Stomach (tissue), 4 donors: ENCODE results near the gene ICOSLG.

Experiments used
- POLR2A ChIP-seq, 4 donors: fragments of 450-650 bp; IDR thresholded peaks; one replicate each; pipeline ENCODE4 v1.6.1; 2016; ENCODE audit warnings: antibody characterized with exemption in 4 of 4, control low read depth in 2 of 4, mild to moderate bottlenecking in 1 of 4, moderate library complexity in 1 of 4
- POLR2AphosphoS5 ChIP-seq, 3 donors: sonication (generic); formaldehyde crosslinking; IDR thresholded peaks; one replicate each; pipeline ENCODE4 v1.6.1; 2016; ENCODE audit warnings: antibody characterized with exemption in 3 of 3
- TF ChIP-seq, protein P1 (sequence below), 7 experiments: fragments of 450-650 bp in 4 of 7; fragments of 200-600 bp in 3 of 7; sonication (generic) in 3 of 7; IDR thresholded peaks; one replicate each; pipeline ENCODE4 v1.5.1; 2016 to 2019; ENCODE audit warnings: antibody characterized with exemption in 7 of 7, control low read depth in 2 of 7, mild to moderate bottlenecking in 1 of 7

DNA sequence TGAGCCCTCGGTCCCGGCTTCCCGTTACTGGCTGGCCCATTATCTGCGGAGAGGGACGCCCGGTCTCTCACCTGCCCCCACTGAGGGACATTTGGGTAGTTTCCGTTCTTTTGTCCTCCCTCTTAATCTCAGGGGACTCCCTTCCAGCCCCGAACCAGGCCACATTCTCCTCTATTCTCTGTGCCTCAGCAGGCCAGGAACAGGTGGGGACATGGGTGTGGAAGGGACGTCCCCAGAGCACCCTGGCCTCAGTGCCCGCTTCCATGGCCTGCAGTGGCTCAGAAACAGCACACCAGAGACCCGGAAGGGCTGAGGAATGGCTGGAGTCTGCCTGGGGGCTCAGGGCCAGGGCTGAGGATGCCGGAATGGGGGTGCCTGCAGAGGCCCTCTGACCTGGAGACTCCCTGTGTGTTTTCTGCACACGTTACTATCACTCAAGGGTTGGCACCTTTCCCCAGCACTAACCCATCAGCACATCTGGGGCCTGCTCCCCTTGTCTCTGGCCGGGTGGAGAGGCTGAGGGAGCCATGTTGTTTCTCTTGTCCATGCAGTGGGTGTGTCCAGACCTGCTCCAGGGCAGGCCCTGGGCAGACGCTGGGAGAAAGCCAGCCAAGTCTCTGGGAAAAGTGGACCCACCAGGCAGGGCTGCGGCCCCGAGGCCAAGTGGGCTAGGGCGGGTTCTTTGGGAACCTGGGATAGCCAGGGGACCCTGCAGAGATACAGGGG, 31.0 kb upstream of the ICOSLG start:
- TF ChIP-seq POLR2A (IDR thresholded peaks at IDR 0.05) (no peak), POLR2AphosphoS5 (IDR thresholded peaks at IDR 0.05) (no peak)
- TF ChIP-seq, protein P1, sequence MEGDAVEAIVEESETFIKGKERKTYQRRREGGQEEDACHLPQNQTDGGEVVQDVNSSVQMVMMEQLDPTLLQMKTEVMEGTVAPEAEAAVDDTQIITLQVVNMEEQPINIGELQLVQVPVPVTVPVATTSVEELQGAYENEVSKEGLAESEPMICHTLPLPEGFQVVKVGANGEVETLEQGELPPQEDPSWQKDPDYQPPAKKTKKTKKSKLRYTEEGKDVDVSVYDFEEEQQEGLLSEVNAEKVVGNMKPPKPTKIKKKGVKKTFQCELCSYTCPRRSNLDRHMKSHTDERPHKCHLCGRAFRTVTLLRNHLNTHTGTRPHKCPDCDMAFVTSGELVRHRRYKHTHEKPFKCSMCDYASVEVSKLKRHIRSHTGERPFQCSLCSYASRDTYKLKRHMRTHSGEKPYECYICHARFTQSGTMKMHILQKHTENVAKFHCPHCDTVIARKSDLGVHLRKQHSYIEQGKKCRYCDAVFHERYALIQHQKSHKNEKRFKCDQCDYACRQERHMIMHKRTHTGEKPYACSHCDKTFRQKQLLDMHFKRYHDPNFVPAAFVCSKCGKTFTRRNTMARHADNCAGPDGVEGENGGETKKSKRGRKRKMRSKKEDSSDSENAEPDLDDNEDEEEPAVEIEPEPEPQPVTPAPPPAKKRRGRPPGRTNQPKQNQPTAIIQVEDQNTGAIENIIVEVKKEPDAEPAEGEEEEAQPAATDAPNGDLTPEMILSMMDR (IDR thresholded peaks at IDR 0.05), result no peak
